Measurements from ENCODE around the gene SCAMP4.
A peak's percentile ranks its signal among the peaks of the same experiment; 100 is the strongest.

- no peak for TF ChIP-seq E2F3 (CRISPR knock-in tag; IDR thresholded peaks at IDR 0.05)
- no peak for TF ChIP-seq CTCF (IDR thresholded peaks at IDR 0.05 in 2 of 3, conservative IDR thresholded peaks at IDR 0.05 in 1 of 3; ENCODE audit: insufficient read depth in 2 of 3, low read depth in 1 of 3, low read length in 3 of 3)
- no peak for TF ChIP-seq ZNF146 (CRISPR knock-in tag; IDR thresholded peaks at IDR 0.05; ENCODE audit: unreplicated experiment)
- TF ChIP-seq MCM3 (IDR thresholded peaks at IDR 0.05), result no peak
- TF ChIP-seq TFAP4 (CRISPR knock-in tag; IDR thresholded peaks at IDR 0.05; ENCODE audit: borderline replicate concordance), result 0 out of 2 replicates have a peak, but pooled peaks have one; percentile 23
- 0 out of 2 replicates have a peak, but pooled peaks have one; percentile 17 for TF ChIP-seq MAX (CRISPR knock-in tag; IDR thresholded peaks at IDR 0.05)
- no peak for TF ChIP-seq RAD21 (CRISPR knock-in tag; conservative IDR thresholded peaks at IDR 0.05 in 1 of 2, IDR thresholded peaks at IDR 0.05 in 1 of 2)
- TF ChIP-seq SIN3B (IDR thresholded peaks at IDR 0.05; ENCODE audit: low read depth), result no peak
- TF ChIP-seq DNMT1 (IDR thresholded peaks at IDR 0.05), result no peak
These were observed 42.5 kb upstream of the SCAMP4 start for GRCh38 chr19:1862424-1863327.

Measured in K562 (cell line).